AG09319 (cell line): ENCODE results near the gene KCNN3.

Experiments used
- DNase-seq: peaks from one replicate; pipeline ENCODE4 v3.0.0-alpha.2; 2010; ENCODE audit warnings: low read depth; ENCODE audit errors: extremely low read depth
- CTCF ChIP-seq: IDR thresholded peaks from 2 replicates; pipeline ENCODE4 v1.5.1; 2011; ENCODE audit warnings: low read depth, mild to moderate bottlenecking, inconsistent platforms, low read length, moderate library complexity

The KCNN3 gene

DNA sequence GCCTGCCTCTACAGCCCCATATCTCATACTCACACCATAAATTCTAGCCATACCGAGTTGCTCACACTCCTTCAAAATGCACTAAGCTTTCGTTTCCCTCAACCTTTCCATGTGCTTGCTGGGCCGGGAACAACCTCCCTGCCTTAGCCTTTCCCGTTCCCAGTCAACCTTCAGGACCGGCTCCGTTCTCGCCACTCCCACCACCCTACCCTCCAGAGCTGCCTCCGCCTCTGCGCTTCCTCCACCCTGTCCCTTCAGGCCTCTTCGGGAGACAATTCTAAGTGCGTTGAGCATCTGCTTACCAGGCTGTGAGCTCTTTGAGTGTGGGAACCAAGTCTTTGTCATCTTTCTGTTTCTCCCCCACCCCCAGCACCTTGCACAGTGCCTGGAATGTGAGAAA lies 31.6 kb downstream of the KCNN3 start:
- no peak for DNase-seq
- no peak for TF ChIP-seq CTCF

- no peak for DNase-seq
- TF ChIP-seq CTCF = no peak
Measured at GRCh38 chr1:154837672-154838171, 32.4 kb downstream of the KCNN3 start.

- TF ChIP-seq CTCF = no peak
- DNase-seq = no peak
Measured at GRCh38 chr1:154837034-154837671, 32.9 kb downstream of the KCNN3 start.

DNA sequence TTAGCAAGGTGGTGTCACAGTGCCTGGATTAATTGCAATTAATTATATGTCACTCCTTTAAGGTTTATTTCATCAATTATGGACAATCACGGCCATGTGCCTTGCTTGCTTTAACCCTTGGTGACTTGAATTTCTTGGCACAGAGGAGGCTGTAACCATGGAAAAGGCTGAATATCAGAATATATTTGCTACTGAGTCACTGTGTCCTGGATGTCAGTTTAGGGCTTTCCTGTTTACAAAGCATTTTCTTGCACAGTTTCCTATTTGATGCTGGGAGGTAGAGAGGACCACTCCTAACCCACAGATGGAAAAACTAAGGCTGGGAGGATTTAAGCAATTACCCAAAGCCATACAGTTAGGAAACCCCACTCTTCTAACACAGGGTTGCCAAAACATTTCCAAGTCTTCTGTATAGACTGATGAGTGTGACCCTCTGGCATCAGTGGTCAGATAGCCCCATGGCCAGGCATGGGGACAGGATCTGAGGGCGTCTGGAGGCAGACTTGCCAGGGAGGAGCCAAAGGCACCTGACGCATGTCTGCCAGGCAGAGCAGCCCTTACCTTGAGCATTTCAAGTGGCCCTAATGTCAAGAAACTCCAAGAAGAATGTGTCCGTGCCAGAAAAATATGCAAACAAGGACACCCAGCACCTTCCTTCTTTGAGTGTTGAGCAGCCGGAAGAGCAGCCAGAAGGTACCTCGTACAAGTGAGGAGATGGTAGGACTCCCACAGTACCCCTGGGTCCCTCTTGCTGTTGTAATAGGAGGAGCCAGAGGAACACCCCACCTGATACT lies 34.4 kb downstream of the KCNN3 start:
- TF ChIP-seq CTCF = no peak
- no peak for DNase-seq

DNA sequence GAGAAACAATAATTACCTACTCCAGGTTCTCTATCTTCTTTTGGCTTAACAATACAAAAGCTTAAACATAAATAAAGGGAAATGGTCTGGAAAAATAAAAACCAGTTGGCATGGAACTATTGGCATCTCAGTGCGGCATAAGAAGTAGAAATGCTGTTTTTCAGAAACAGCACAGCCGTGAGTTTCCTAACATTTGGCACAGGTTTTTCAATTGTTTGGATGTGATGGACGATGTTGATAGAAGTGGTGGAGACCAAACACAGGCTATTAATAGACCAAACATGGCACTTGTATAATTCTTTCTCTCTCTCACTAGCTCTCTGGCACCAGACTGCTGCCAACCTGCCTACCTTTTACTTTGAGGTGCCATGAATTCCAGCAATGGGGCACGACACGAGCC lies 36.2 kb downstream of the KCNN3 start:
- TF ChIP-seq CTCF = no peak
- DNase-seq = no peak

GRCh38 chr1:154833209-154833608 lies 36.9 kb downstream of the KCNN3 start:
- DNase-seq = no peak
- no peak for TF ChIP-seq CTCF

- DNase-seq = no peak
- no peak for TF ChIP-seq CTCF
Measured at GRCh38 chr1:154832384-154832783, 37.7 kb downstream of the KCNN3 start.
